ENCODE measurements around the gene ERLIN1. TPM values are rescaled to one million over a fixed set of nuclear protein-coding genes. Genes with fewer than 3 reads are reported as not detected.

Gene ERLIN1
- total and polyA plus RNA-seq, 7 donors = 7.4 to 28.4 (median 10.9) TPM

- Histone ChIP-seq H3K27me3 (no peaks in the 10 kb centered on the region), H3K4me3 (no peak overlapping the region), H3K9me3 (no peaks in the 10 kb centered on the region), H3K36me3 (peaks cover 0 to 27% (median 15%) of the 10 kb centered on the region in 4 donors), H3K4me1 (no peaks in the 10 kb centered on the region), H3K27ac (no peak overlapping the region)
- no peak for DNase-seq
- WGBS, 2 donors = 45 to 53% methylated on average over 2 of the region's 2 CpGs
- intact Hi-C loops (cut with DNase I) = no loop called here
- TF ChIP-seq POLR2A (IDR thresholded peaks at IDR 0.05) (no peak), POLR2AphosphoS5 (IDR thresholded peaks at IDR 0.05) (no peak), CTCF (IDR thresholded peaks at IDR 0.05) (no peak), EP300 (IDR thresholded peaks at IDR 0.05) (no peak)
These were observed 38.8 kb downstream of the ERLIN1 start for GRCh38 chr10:100146875-100147650.

- peaks cover 0 to 21% (median 9%) of the 10 kb centered on the region in 4 donors for H3K36me3 ChIP-seq
- H3K9me3 ChIP-seq = no peaks in the 10 kb centered on the region
- H3K27me3 ChIP-seq = no peaks in the 10 kb centered on the region
- intact Hi-C loops (cut with DNase I) = no loop called here
- DNase-seq = no peak
- 80 to 89% methylated on average over 4 of the region's 4 CpGs for WGBS, 2 donors
- H3K27ac ChIP-seq = no peak overlapping the region
- TF ChIP-seq POLR2A (IDR thresholded peaks at IDR 0.05) (no peak), CTCF (IDR thresholded peaks at IDR 0.05) (no peak), EP300 (IDR thresholded peaks at IDR 0.05) (no peak), POLR2AphosphoS5 (IDR thresholded peaks at IDR 0.05) (no peak)
- H3K4me1 ChIP-seq = no peaks in the 10 kb centered on the region
- no peak overlapping the region for H3K4me3 ChIP-seq
These were observed 39.4 kb downstream of the ERLIN1 start for GRCh38 chr10:100146398-100146797.

- intact Hi-C loops (cut with DNase I) = no loop called here
- no peak overlapping the region for H3K4me3 ChIP-seq
- no peak for TF ChIP-seq EP300 (IDR thresholded peaks at IDR 0.05)
- TF ChIP-seq POLR2AphosphoS5 (IDR thresholded peaks at IDR 0.05) = no peak
- TF ChIP-seq POLR2A (IDR thresholded peaks at IDR 0.05) = no peak
- TF ChIP-seq CTCF (IDR thresholded peaks at IDR 0.05) = no peak
- H3K9me3 ChIP-seq = no peaks in the 10 kb centered on the region
- no peak overlapping the region for H3K27ac ChIP-seq
- DNase-seq = no peak
- H3K27me3 ChIP-seq = no peaks in the 10 kb centered on the region
- 96 to 98% methylated on average over 9 of the region's 9 CpGs for WGBS, 2 donors
- no peaks in the 10 kb centered on the region for H3K36me3 ChIP-seq
- peaks cover 0 to 4% (median 2%) of the 10 kb centered on the region in 4 donors for H3K4me1 ChIP-seq
These were observed 42.1 kb downstream of the ERLIN1 start for GRCh38 chr10:100143756-100144155.

- H3K36me3 ChIP-seq = no peaks in the 10 kb centered on the region
- no peak for DNase-seq
- TF ChIP-seq CTCF (IDR thresholded peaks at IDR 0.05) (no peak), POLR2AphosphoS5 (IDR thresholded peaks at IDR 0.05) (no peak), POLR2A (IDR thresholded peaks at IDR 0.05) (no peak), EP300 (IDR thresholded peaks at IDR 0.05) (no peak)
- no peak overlapping the region for H3K4me3 ChIP-seq
- H3K9me3 ChIP-seq = no peaks in the 10 kb centered on the region
- no peaks in the 10 kb centered on the region for H3K27me3 ChIP-seq
- peaks cover 0 to 4% (median 2%) of the 10 kb centered on the region in 4 donors for H3K4me1 ChIP-seq
- 54 to 74% methylated on average over 5 of the region's 5 CpGs for WGBS, 2 donors
- intact Hi-C loops (cut with DNase I) = no loop called here
- H3K27ac ChIP-seq = no peak overlapping the region
These were observed 44.3 kb downstream of the ERLIN1 start for GRCh38 chr10:100141446-100142087.
